Mesodermal cell (in vitro differentiated cells): ENCODE measurements around the gene SLC30A2.

ENCODE experiments used
- H3K27ac ChIP-seq: 2 replicates; pipeline ENCODE4 v1.7.0; 2013; ENCODE audit warnings: mild to moderate bottlenecking, low read depth, low read length, moderate library complexity; ENCODE audit not compliant: severe bottlenecking
- H3K36me3 ChIP-seq: 2 replicates; pipeline ENCODE4 v1.7.1; 2013; ENCODE audit warnings: mild to moderate bottlenecking, low read length, moderate library complexity; ENCODE audit not compliant: control insufficient read depth, insufficient read depth
- H3K4me1 ChIP-seq: one replicate; pipeline ENCODE4 v1.7.1; 2013; ENCODE audit warnings: mild to moderate bottlenecking, low read length; ENCODE audit not compliant: insufficient read depth, control insufficient read depth, poor library complexity, severe bottlenecking
- H3K4me3 ChIP-seq: 2 replicates; pipeline ENCODE4 v1.7.0; 2013; ENCODE audit warnings: low read length, control low read depth, mild to moderate bottlenecking; ENCODE audit not compliant: insufficient read depth, poor library complexity, severe bottlenecking; ENCODE audit errors: extremely low read depth
- H3K9me3 ChIP-seq: 2 replicates; pipeline ENCODE4 v1.7.1; 2013; ENCODE audit warnings: mild to moderate bottlenecking, low read length, moderate library complexity; ENCODE audit not compliant: control insufficient read depth
- WGBS, 2 experiments: methylation state at CpG; one replicate each; pipeline ENCODE4 v1.1.5; 2013; ENCODE audit warnings: missing lambda C conversion rate in 2 of 2; ENCODE audit not compliant: insufficient coverage in 2 of 2; 5-methylcytosine and 5-hydroxymethylcytosine counted together

SLC30A2 gene

DNA sequence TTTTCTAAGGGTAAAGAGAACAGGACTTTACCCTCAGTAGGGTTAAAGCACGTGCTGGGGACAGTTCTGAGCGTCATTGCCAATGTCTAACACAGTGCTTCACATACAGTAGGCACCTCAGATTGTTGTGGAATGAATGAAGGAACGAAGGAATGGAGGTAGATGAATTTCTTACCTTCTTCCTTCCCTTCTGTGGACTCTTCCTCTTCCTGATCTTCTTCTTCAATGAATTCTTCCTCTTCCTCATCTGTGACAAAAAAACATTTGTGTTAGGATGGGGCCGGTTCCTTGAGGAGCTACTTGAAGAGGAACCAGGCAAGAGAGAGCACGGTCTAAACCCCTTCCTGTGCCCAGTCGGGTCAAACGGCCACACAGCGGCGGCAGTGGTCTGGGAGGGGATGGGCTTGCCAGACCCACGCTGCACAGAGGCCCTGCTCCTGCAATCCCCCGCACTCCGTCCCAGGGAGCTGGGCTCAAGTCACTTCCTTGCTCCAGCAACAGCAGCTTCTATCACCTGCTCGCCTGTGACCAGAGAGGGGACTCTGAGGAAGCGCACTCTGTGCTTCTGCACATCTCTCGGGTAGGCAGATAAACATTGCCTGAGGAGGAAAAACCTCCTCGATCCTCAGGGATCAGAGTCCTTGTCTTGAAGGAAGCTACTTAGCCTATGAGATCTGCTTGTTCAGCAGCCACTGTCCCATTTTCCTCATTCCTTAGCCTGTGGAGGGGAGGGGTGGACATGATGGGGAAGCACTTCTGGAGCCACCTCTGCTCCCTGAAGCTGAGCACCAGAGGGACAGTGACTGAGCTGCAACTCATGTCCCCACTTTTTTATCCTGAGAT, 8.0 kb upstream of the SLC30A2 start:
- H3K9me3 ChIP-seq, result no peaks in the 10 kb centered on the region
- no peak overlapping the region for H3K4me3 ChIP-seq
- WGBS, 2 experiments, result 66% methylated on average over 9 to 11 of the region's 16 CpGs
- no peak overlapping the region for H3K27ac ChIP-seq
- H3K36me3 ChIP-seq, result no peaks in the 10 kb centered on the region
- H3K4me1 ChIP-seq, result no peaks in the 10 kb centered on the region

DNA sequence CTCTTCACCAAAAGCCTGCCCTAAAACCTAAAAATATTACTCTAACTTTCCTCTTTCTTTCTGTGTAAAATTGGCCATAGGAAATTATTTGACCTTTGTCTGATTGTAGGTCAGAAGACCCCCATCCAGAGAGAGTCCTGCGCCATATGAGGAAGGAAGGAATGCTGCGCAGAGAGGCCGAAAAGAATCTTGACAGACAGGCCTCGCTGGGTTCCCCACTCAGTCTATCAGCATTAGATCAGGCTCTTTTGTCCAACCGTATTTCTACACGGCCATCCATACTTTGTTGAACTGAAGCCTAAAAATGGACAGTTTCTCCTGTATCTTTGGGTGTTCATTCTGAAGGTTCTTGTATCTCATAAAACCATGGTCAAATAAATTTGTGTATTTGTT, 4.3 kb upstream of the SLC30A2 start:
- H3K36me3 ChIP-seq, result no peaks in the 10 kb centered on the region
- no peaks in the 10 kb centered on the region for H3K9me3 ChIP-seq
- H3K27ac ChIP-seq, result no peak overlapping the region
- H3K4me3 ChIP-seq, result no peak overlapping the region
- H3K4me1 ChIP-seq, result peaks cover 10% of the 10 kb centered on the region
- WGBS, 2 experiments, result 90 to 95% methylated on average over 2 to 4 of the region's 6 CpGs

DNA sequence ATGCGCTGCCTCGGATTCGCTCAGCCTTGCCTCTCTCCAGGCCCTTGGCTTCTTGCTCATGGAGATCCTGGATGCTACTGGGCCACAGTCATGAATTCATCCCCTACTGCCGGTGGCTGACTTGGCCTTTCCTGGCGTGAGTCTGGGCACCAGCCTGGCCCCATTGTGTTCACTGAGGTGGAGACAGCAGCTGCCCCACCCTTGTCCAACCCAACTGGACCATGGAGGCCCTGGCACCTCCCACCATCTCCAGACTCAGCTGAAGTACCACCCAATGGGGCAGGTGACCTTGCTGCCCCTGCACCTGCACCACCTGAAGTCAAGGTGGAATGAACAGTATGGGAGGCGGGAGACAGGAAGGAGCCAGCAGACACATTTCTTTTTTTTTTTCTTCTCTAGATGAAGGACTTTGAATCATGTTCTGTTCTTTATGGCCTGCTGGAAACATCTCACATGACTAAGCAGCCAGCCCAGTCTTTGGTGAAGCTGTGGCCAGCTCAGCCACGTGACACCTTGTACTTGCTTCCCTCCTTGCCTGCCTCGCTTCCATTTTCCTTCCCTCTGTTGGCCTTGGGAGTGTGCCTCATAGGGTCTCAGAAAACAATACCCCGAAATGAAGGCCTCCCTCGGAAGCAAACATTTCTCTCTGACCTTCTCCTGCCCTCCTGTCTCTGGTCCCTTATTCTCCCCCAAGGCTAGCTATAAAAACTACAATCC, 3.8 kb upstream of the SLC30A2 start:
- no peaks in the 10 kb centered on the region for H3K9me3 ChIP-seq
- H3K27ac ChIP-seq, result no peak overlapping the region
- H3K36me3 ChIP-seq, result no peaks in the 10 kb centered on the region
- peaks cover 12% of the 10 kb centered on the region for H3K4me1 ChIP-seq
- WGBS, 2 experiments, result 80% methylated on average over 7 to 9 of the region's 10 CpGs
- H3K4me3 ChIP-seq, result no peak overlapping the region

DNA sequence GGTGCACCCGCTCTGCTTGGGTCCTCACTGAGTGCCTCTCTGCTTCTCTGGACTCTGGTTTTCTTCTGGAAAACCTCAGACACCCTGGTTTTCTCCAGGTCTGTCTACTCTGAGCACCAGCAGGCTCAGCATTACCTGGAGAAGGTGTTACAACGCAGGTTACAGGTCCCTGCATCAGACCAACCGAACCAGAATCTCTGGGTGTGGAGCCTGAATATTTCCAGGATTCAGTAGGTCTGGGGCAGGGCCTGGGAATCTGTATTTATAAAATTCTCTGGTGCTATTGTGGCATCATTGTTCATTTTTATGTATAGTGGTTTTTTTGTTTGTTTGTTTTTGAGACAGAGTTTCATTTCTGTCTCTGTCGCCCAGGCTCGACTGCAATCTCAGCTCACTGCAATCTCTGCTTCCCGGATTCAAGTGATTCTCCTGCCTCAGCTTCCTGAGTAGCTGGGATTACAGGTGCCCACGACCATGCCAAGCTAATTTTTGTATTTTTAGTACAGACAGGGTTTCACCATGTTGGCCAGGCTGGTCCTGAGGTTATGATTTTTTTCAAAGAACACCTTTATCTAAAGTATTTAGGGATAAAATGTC, 1.5 kb upstream of the SLC30A2 start:
- H3K4me3 ChIP-seq, result no peak overlapping the region
- H3K4me1 ChIP-seq, result peaks cover 12% of the 10 kb centered on the region
- H3K27ac ChIP-seq, result no peak overlapping the region
- H3K9me3 ChIP-seq, result no peaks in the 10 kb centered on the region
- WGBS, 2 experiments, result 84 to 93% methylated on average over 6 of the region's 7 CpGs
- no peaks in the 10 kb centered on the region for H3K36me3 ChIP-seq

DNA sequence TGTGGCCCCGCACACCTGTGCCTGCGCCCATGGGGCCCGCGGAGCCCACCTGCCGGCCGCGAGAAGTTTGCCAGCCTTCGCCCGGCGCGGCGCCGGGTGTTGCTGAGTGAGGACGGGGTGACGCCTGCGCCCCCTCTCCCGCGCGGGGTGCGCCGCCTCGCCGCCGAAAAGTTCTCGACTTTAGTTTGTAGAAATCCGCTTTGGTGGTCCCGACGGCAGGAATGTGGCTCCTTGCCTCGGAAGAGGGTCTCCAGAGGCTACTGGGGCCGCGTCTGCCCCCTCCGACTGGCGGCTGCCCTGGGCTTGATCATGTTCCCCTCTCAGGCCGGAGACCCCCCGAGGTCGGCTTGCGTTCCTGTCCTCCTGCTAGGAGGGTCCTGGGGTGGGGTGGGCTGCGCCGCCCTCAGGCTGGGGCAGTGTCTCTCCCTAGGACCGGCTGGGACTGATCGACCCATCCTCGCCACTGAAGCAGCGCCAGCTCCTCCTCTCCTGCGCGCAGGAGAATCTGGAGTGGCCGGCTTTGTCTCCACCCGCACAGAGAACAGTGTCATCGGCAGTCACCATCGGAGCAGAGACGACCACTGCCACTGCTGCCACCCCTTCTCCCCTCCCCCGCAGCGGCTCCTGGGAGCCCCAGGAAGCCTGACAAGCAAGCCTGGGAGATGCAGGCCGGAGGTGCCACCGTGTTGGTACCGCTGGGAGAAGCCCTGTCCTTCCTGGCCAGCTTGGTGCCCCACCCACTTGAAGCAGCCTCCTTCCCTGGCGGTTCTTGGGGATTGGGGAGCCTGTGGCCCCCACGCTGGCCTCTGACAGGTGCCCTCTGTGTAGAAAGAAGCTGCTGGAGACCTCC, 553 bp upstream of the SLC30A2 start:
- H3K9me3 ChIP-seq, result no peaks in the 10 kb centered on the region
- H3K4me1 ChIP-seq, result peaks cover 12% of the 10 kb centered on the region
- H3K4me3 ChIP-seq, result peak overlapping the region; percentile 14
- 9 to 14% methylated on average over 45 to 53 of the region's 57 CpGs for WGBS, 2 experiments
- H3K36me3 ChIP-seq, result no peaks in the 10 kb centered on the region
- H3K27ac ChIP-seq, result no peak overlapping the region

DNA sequence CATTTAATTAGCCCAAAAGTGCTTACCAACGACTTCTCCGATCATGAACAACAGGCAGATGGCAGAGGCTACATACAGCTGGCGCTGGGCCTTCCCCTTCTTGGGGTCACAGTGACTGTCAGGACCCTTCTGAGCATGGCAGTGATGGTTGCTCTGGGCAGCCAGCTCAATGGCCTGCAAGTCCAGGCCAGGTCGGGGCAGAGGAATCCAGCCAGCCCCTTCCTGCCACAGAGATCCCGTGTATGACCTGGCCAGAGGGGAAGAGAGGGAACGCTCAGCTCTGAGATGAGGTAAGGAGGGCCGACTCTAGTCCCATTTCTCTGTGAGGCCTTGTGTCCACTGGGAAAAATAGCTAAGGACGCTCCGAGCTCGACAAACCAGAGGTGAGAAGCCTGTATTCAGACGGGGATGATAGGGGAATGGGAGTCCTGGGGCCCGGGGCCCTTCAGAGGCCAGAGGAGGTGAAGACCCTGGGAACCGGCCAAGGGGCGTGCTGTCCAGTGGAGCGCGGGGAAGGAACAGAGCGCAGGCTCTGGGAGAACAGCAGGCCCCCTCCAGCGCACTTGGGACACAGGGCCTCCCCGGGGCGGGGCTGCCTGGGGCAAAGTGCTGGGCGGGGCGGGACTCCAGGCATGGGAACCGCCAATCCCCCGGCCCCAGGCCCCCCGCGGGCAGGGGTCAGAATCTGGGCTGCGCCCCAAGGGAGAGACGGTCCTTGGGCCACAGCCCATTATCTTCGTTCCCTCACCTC, 772 bp downstream of the SLC30A2 start:
- peaks cover 12% of the 10 kb centered on the region for H3K4me1 ChIP-seq
- no peak overlapping the region for H3K4me3 ChIP-seq
- H3K27ac ChIP-seq, result no peak overlapping the region
- WGBS, 2 experiments, result 44 to 49% methylated on average over 24 to 25 of the region's 29 CpGs
- no peaks in the 10 kb centered on the region for H3K9me3 ChIP-seq
- no peaks in the 10 kb centered on the region for H3K36me3 ChIP-seq

DNA sequence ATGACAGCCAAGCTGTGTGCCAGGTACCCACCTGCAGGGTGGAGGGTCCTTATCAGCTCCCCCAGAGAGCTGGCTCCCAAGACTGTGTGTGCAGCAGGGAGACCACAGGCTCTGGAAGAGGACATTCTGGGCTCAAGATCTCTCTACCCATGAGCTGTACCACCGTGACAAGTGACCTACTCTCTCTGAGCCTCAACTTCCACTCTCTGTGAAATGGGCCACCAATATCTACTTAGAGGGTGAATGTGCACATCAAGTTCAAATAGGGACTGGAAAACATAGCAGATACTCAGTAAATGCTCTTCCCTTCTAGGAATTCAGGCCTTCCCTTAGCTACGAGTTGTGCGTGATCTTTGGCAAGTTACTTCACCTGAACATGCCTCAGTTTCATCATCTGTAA, 1.5 kb downstream of the SLC30A2 start:
- Histone ChIP-seq H3K27ac (no peak overlapping the region), H3K4me3 (no peak overlapping the region), H3K9me3 (no peaks in the 10 kb centered on the region), H3K4me1 (peaks cover 12% of the 10 kb centered on the region), H3K36me3 (no peaks in the 10 kb centered on the region)
- WGBS, 2 experiments, result 92 to 100% methylated on average over 2 to 3 of the region's 3 CpGs

DNA sequence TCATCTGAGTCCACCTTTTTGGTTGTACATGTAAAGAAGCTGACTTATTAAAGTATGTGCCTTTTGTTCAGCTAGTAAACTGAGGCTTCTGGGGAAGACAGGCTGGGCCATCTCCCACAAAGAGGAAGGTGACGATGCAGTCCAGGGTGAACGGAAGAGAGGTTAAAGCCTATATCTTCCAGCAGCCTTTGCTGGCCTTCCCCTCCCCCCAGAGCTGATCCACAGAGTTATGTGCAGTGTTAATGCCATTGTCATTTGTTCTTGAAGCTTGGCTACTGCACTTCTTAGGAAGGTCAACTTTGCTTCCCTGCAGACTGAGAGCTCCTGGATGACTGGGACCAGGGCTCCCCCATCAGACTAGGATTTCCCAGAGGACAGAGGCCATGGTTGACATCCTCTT, 2.2 kb downstream of the SLC30A2 start:
- WGBS, 2 experiments, result 100% methylated on average over 2 of the region's 2 CpGs
- Histone ChIP-seq H3K4me1 (peaks cover 12% of the 10 kb centered on the region), H3K9me3 (no peaks in the 10 kb centered on the region), H3K36me3 (no peaks in the 10 kb centered on the region), H3K4me3 (no peak overlapping the region), H3K27ac (no peak overlapping the region)

DNA sequence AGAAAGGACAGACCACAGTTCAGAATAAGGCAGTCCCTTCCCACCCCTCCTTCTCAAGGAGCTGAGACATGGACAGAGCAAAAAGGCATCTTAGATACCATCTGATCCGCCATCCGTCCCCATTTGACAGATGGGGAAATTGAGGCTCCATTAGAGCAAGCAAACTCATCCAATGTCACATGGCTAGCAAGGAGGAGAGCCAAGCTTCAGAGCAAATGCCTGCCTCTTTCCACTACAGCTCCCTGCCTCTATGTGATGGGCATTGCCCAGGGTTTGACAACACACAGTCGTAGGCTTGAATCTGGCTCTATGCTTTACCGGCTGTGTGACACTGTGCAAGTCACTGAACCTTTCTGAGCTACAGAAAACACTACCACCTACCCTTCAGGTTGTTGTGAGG, 3.9 kb downstream of the SLC30A2 start:
- Histone ChIP-seq H3K4me3 (no peak overlapping the region), H3K9me3 (no peaks in the 10 kb centered on the region), H3K36me3 (no peaks in the 10 kb centered on the region), H3K27ac (no peak overlapping the region), H3K4me1 (peaks cover 12% of the 10 kb centered on the region)
- WGBS, 2 experiments, result 93% methylated on average over 3 of the region's 4 CpGs; no CpG with 5 or more reads in 1 of the 2 experiments

DNA sequence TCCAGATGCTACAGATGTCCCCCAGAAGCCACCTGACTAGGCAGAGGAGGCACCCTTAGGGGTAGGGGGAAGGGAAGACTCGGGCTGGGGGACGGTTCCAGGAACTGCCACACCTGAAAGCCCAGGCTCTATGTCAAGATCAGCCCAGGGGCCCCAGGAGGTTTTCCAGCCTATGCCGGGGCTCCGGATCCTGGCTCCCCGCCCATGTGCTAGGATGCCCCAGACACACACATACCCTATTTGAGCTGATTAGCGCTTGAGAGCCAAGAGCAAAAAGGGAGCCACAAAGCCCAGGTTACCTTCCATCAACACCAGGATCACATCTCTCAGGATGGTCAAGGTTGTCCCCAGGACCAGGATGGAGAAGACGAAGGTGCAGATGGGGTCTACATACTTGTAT, 4.5 kb downstream of the SLC30A2 start:
- Histone ChIP-seq H3K36me3 (no peaks in the 10 kb centered on the region), H3K9me3 (no peaks in the 10 kb centered on the region), H3K4me1 (peaks cover 10% of the 10 kb centered on the region), H3K4me3 (no peak overlapping the region), H3K27ac (no peak overlapping the region)
- WGBS, 2 experiments, result 75 to 98% methylated on average over 6 of the region's 7 CpGs
